ENCODE measurements around the gene ACTN4. TPM values are rescaled to one million over a fixed set of nuclear protein-coding genes. Genes with fewer than 3 reads are reported as not detected.

ACTN4 gene
- total and polyA plus RNA-seq, 2 experiments from 2014 or later: 59.3 to 321 TPM

DNA sequence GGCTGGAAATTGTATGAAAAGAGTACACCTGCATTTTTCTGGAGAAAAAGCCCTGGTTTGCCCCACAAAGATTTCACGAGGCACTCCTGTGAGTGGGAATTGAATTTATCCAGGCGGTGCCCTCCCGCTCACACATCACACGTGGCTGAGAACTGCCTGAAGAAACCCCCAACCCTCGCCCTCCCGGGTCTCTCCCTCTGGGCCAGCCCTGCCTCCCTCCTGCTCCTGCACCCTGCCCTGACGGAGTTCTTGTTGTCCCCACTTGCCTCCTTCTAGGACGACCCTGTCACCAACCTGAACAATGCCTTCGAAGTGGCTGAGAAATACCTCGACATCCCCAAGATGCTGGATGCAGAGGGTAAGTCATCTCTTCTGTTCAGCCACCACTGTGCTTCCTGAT is 61.7 kb downstream of the ACTN4 start:
- Histone ChIP-seq H3K36me3 (replicated peaks; ENCODE audit: insufficient read depth, low read depth) (no peaks in the 10 kb centered on the region), H3K27ac (no peak overlapping the region), H3K27me3 (no peaks in the 10 kb centered on the region), H3K4me3 (no peak overlapping the region), H2AFZ (no peak overlapping the region), H4K20me1 (ENCODE audit: insufficient read depth, poor library complexity, severe bottlenecking) (no peaks in the 10 kb centered on the region), H3K4me2 (no peak overlapping the region), H3K4me1 (ENCODE audit: insufficient read depth) (no peaks in the 10 kb centered on the region), H3K9me2 (replicated peaks; ENCODE audit: insufficient read depth) (no peaks in the 10 kb centered on the region), H3K9me3 (ENCODE audit: low read depth) (no peaks in the 10 kb centered on the region), H3K79me2 (peaks cover 48% of the 10 kb centered on the region)
- TF ChIP-seq, protein P1, sequence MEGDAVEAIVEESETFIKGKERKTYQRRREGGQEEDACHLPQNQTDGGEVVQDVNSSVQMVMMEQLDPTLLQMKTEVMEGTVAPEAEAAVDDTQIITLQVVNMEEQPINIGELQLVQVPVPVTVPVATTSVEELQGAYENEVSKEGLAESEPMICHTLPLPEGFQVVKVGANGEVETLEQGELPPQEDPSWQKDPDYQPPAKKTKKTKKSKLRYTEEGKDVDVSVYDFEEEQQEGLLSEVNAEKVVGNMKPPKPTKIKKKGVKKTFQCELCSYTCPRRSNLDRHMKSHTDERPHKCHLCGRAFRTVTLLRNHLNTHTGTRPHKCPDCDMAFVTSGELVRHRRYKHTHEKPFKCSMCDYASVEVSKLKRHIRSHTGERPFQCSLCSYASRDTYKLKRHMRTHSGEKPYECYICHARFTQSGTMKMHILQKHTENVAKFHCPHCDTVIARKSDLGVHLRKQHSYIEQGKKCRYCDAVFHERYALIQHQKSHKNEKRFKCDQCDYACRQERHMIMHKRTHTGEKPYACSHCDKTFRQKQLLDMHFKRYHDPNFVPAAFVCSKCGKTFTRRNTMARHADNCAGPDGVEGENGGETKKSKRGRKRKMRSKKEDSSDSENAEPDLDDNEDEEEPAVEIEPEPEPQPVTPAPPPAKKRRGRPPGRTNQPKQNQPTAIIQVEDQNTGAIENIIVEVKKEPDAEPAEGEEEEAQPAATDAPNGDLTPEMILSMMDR (IDR thresholded peaks at IDR 0.05; ENCODE audit: poor library complexity): no peak
- TF ChIP-seq EZH2 (IDR thresholded peaks at IDR 0.05; ENCODE audit: borderline replicate concordance) (no peak), EZH2phosphoT487 (IDR thresholded peaks at IDR 0.05; ENCODE audit: low read depth, severe bottlenecking, unreplicated experiment) (no peak)
- DNase-seq (ENCODE audit: low spot score): no peak
- whole genome bisulfite sequencing (ENCODE audit: low lambda C conversion rate, missing lambda C conversion rate): 95% methylated on average over 10 of the region's 10 CpGs

DNA sequence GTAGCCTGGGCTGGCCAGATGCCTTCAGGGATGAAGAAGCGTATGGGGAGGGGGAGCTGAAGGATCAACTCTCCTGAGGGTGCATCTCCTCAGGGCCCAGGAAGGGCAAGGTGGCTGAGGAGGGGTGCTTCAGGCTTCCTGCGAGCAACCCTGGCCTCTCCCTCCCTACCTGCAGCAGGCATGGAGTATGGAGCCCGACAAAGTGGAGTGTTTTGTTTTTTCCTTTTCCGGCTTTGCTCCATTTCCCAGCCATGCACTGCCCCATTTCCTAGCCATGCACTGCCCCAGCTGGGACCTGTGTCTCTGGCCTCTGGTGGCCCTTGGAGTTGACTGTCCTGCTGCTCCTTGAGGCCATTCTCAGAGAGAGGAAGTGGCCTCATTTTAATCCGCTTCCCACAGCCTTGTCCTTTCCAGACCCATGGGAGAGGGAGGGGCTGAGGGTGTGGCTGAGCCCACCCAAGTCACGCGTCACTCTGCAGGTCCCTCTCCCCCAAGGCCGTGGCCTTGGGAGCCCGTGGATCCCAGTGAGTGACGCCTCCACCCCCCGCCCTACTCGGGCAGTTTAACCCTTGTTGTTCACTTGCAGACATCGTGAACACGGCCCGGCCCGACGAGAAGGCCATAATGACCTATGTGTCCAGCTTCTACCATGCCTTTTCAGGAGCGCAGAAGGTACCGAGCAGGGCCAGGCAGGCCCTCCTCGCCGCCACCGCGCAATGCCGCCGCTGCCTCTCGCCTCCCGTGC is 62.4 kb downstream of the ACTN4 start:
- Histone ChIP-seq H3K4me1 (ENCODE audit: insufficient read depth) (no peaks in the 10 kb centered on the region), H3K4me3 (no peak overlapping the region), H2AFZ (no peak overlapping the region), H3K4me2 (no peak overlapping the region), H4K20me1 (ENCODE audit: insufficient read depth, poor library complexity, severe bottlenecking) (no peaks in the 10 kb centered on the region), H3K36me3 (replicated peaks; ENCODE audit: insufficient read depth, low read depth) (peaks cover 4% of the 10 kb centered on the region), H3K79me2 (peaks cover 40% of the 10 kb centered on the region), H3K27ac (no peak overlapping the region), H3K9me3 (ENCODE audit: low read depth) (no peaks in the 10 kb centered on the region), H3K27me3 (no peaks in the 10 kb centered on the region), H3K9me2 (replicated peaks; ENCODE audit: insufficient read depth) (no peaks in the 10 kb centered on the region)
- DNase-seq (ENCODE audit: low spot score): no peak
- 91% methylated on average over 27 of the region's 27 CpGs for WGBS (ENCODE audit: low lambda C conversion rate, missing lambda C conversion rate)
- TF ChIP-seq EZH2 (IDR thresholded peaks at IDR 0.05; ENCODE audit: borderline replicate concordance) (no peak), EZH2phosphoT487 (IDR thresholded peaks at IDR 0.05; ENCODE audit: low read depth, severe bottlenecking, unreplicated experiment) (no peak)
- TF ChIP-seq, protein P1 (IDR thresholded peaks at IDR 0.05; ENCODE audit: poor library complexity): no peak

GRCh38 chr19:38710416-38710702 is 62.9 kb downstream of the ACTN4 start:
- no peak overlapping the region for H3K4me2 ChIP-seq
- peaks cover 40% of the 10 kb centered on the region for H3K79me2 ChIP-seq
- H3K4me3 ChIP-seq: no peak overlapping the region
- H2AFZ ChIP-seq: no peak overlapping the region
- DNase-seq (ENCODE audit: low spot score): no peak
- H3K9me2 ChIP-seq (replicated peaks; ENCODE audit: insufficient read depth): no peaks in the 10 kb centered on the region
- no peak overlapping the region for H3K27ac ChIP-seq
- H3K4me1 ChIP-seq (ENCODE audit: insufficient read depth): no peaks in the 10 kb centered on the region
- H4K20me1 ChIP-seq (ENCODE audit: insufficient read depth, poor library complexity, severe bottlenecking): no peaks in the 10 kb centered on the region
- peaks cover 4% of the 10 kb centered on the region for H3K36me3 ChIP-seq (replicated peaks; ENCODE audit: insufficient read depth, low read depth)
- no peaks in the 10 kb centered on the region for H3K27me3 ChIP-seq
- no peak for TF ChIP-seq EZH2phosphoT487 (IDR thresholded peaks at IDR 0.05; ENCODE audit: low read depth, severe bottlenecking, unreplicated experiment)
- no peak for TF ChIP-seq EZH2 (IDR thresholded peaks at IDR 0.05; ENCODE audit: borderline replicate concordance)
- TF ChIP-seq, protein P1 (IDR thresholded peaks at IDR 0.05; ENCODE audit: poor library complexity): no peak
- WGBS (ENCODE audit: low lambda C conversion rate, missing lambda C conversion rate): 72% methylated on average over 2 of the region's 2 CpGs
- no peaks in the 10 kb centered on the region for H3K9me3 ChIP-seq (ENCODE audit: low read depth)

Data from hepatocyte (in vitro differentiated cells).